GM20431 (cell line): ENCODE data around the gene PDZD2.
"Not testable (repeated sequence)": the region's sequence is repeated elsewhere in the genome, so short reads cannot be mapped to it uniquely, and the experiment has no call there.

Source experiments
- in situ Hi-C: fragments of 300-500 bp; cut with MseI, MboI; formaldehyde crosslinking; loops from one replicate; pipeline ENCODE4 v1.15.0; 2020; ENCODE audit warnings: low sequenced_read_pairs; ENCODE audit not compliant: unreplicated experiment

Gene PDZD2

DNA sequence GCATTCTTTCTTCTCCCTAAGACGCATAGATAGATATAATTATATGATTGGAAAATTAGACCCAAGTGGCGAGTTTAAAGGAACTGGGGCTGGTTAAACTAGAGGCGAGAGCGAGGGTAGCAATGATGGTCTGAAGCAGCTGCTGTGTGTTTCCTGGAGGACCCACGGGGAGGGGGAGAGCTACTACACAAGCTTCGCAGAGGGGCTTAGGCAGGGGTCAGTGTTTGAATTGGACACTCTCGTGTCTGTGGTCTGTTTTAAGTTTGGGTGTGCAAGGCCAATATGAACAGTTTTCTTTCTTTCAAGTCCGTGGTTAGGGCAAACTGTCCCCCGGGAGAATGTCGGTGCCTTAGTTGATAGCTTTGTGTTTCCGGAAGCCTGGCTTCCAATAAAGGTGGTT is 43.1 kb downstream of the PDZD2 start:
- in situ Hi-C loops: no loop called here

DNA sequence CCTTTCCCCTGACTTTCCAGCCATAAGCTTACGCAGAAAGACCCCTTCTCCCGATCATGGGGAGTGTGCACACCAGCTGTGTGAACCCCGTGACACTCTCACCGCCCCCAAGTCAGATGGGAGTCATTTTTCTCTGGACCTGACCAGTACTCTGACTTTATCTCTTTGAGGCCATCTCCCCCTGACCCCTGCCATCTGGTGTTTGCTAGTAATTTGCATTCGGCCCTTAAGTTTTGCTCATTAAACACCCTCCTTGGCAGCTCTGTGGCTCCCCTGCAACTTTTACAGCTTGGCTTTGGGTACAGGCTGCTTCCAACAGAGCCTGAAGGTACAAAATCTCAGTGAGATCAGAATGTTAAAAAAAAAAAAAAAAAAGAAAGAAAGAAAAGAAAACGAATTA is 43.9 kb downstream of the PDZD2 start:
- in situ Hi-C loops: no loop called here

DNA sequence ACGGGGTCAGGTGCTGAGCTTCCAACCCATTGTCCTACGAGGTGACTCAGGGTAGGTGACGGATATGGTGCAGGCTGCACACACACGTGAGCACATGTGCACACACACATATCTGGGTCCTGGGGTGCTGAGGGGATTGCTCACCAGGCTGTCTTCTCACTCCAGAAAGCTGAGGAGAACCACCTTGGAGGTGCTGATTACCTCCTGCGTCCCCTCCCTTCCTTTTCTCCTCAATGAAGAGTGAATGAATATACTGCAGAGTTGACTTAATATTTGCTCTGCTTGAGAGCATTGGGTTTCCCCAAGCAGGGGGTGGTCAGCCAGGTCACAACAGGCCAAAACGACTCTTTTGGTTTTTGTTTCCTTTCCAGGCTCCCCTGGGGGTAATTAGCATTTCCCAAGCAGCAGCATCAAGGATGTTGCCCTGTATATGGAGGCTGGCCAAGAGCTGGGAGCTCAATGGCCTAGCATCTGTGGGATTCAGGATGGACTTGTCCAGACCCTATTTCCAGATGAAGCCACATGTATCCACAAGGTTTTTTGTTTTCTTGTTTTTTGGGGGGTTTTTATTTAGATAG is 49.7 kb downstream of the PDZD2 start:
- in situ Hi-C loops: no loop called here

DNA sequence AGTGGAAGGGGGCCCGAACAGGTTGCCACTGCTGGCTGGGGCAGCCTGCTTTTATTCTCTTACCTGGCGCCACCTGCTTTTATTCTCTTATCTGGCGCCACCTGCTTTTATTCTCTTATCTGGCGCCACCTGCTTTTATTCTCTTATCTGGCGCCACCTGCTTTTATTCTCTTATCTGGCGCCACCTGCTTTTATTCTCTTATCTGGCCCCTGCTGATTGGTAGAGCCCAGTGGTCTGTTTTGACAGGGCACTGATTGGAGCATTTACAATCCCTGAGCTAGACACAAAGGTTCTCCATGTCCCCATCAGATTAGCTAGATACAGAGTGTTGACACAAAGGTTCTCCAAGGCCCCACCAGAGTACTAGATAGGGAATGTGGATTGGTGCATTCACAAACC is 52.5 kb downstream of the PDZD2 start:
- in situ Hi-C loops: not testable (repeated sequence)

DNA sequence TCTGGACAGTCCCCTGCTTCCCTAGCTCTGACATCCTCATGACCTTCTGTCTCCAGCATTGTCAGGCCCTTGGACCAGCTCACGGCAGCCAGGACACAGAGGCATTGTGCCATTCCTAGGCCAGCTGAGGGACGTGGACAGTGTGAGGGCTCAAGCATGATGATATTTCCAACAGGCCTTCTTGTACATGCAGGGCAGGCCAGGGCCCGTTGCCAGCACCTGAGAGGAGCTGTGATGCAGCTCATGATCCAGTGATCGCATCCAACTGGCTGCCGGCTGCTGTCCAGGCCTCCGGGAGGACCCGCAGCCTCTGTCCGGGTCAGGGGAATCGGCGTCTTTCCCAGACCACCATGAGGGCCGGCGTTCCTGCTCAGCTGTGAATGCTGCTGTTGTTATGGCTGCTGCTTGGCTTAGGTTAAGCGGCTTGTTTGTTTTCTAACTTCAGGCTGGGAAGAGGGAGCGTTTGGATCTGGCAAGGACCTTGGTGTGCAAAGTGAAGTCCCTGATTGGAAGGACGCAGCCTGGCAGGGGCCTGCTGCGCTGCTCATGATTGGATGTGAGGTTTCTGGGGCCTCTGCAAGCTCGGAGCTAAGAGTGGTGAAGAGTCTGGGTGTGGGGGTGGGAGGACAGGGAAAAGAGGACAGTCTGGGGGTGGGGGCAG is 53.8 kb downstream of the PDZD2 start:
- in situ Hi-C loops: no loop called here

DNA sequence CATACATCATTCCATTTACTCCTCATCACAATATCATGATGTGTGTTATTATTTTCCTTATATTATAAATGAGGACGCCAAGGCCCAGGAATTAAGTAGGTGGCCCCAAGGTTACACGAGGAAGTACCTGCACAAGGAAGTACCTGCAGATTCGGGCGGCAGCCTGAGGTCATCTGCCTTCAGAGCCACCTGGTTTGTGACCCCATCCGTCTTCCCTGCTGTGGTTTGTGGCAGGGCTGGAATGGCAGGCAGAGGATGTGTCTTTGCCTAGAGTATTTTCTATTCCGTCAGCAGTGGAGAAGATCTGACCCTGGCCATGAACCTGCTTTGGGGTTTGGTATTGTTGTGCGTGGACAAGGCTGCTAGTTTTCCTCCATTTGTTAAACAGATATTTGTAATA is 59.7 kb downstream of the PDZD2 start:
- in situ Hi-C loops: no loop called here

DNA sequence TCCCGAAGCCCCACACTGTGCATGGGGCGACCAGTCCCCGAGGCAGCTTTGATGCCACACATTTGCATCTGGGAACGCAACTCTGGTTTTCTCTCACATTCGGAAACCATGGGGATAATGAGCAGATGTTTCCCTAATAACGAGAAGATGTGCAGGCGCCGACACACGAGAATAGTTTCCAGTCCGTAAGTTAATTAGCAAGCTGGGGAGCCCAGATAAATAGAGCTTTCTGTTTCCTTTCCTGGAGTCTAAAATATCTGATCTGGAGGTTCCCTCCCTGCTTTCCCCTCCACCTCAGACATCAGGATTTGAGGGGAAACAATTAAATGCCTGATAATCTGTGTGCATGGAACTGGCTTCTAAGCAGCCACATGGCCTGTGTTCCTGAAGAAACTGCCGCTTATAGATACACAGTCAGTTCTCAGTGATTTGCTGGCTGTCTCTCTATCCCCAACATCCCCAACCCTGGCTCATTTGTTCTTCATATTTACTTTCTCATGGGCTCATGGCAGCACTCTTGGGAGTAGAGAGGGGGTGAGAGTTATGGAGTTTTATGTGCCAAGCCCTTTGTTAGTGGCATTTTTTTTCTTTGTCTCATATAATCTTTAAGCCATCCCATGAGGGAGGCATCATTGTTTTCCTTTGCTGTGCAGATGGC is 62.8 kb downstream of the PDZD2 start:
- in situ Hi-C loops: no loop called here

DNA sequence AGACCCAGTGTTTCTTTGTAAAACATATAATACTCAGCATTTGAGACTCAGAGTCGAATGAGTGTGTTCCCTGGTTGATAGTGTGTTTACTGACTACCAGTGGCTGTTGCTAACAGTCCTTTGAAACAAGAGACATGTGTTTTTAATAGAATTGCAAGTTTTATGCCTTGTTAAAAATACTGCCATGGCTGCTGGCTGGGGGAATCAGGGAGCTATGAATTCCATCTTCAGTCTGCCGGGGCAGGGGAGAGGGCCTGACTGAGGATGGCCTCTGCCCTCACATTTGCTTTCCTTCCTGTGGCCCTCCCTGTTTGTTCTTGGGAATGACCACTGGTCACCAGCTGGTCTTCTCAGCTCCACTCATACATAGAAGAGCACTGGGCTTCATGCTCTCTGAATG is 63.8 kb downstream of the PDZD2 start:
- in situ Hi-C loops: no loop called here

DNA sequence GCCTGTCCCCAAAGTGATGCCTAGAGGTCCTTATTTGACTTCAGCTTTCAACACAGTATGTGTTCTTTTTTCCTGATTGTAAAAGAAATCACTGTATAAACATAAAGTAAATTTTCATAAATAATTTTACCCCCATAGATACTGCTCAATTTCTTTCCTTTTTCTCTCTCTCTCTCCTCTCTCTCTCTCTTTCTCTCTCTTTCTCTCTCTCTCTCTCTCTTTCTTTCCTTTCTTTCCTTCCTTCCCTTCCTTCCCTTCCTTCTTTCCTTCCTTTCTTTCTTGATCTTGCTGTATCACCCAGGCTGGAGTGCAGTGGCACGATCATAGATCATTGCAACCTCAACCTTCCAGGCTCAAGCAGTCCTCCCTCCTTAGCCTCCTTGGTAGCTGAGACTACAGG is 64.8 kb downstream of the PDZD2 start:
- in situ Hi-C loops: no loop called here

DNA sequence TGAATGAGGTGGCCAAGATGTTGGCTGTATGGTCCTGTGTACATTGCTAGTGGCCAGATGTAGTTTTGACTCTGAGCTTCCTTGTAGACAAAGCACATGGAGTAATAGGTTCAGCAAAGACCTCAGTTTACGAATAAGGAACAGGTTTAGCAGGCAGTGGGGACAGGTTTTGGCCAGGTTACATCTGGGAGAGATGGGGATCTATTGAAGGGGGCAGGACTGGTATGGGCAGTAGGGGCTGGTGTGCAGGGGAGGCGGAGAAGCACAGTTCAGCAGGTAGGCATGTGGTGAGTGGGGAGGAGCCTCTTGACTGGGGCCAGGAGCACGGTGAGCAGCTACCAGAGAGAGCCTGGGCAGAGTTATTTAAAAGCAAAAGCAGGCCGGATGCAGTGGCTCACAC is 67.3 kb downstream of the PDZD2 start:
- in situ Hi-C loops: no loop called here

DNA sequence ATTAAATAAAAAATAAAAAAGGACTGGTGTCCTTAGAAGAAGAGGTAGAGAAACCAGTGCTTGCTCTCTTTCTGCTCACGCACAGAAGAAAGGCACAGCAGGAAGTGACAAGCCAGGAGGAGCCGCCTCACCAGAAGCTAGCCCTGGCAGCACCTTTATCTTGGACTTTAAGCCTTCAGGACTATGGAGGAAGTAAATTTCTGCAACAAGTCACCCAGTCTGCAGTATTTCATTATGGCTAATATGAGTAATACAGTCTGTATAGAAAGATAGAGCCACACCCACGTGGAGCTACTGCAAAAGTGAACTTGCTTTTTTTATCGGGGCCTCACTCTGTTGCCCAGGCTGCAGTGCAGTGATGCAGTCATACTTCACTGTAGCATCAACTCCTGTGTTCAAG is 68.4 kb downstream of the PDZD2 start:
- in situ Hi-C loops: no loop called here

DNA sequence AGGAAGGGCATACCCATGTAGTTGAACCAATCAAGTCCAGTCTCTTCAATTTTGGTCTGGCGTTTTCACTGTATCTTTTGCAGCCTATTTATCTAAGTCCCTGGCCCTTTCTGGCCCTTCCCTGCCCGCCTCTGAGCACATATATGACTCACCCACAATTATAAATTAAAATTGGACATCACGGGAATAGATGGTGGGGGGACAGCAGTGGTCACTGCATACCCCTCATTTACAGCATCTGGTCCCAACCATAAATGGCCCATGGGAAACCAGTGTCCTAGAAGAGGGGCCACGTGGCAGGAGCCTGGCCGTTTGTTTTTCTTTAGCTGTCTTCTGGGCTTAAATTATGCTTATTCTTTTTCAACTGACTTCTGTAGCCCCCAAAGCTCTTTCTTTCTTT is 69.2 kb downstream of the PDZD2 start:
- in situ Hi-C loops: no loop called here

DNA sequence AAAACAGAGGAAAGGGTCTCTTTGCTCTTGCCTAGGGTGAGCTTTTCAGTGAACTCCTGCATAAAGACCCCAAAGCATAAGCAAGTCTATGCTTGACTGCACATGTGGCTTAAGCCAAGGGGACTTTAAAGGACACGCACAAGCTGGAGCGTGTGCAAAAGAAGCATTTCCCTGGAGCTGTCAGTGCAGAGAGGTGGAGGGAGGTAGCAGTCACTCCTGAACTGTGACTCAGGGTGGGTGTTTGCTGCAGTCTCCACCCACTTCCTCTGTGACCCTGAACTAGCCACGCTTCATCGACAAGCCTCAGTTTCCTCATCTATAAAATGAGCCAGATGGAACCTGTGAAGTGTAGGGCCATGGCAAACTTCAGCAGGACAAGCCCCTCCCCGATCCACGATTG is 72.4 kb downstream of the PDZD2 start:
- in situ Hi-C loops: no loop called here

DNA sequence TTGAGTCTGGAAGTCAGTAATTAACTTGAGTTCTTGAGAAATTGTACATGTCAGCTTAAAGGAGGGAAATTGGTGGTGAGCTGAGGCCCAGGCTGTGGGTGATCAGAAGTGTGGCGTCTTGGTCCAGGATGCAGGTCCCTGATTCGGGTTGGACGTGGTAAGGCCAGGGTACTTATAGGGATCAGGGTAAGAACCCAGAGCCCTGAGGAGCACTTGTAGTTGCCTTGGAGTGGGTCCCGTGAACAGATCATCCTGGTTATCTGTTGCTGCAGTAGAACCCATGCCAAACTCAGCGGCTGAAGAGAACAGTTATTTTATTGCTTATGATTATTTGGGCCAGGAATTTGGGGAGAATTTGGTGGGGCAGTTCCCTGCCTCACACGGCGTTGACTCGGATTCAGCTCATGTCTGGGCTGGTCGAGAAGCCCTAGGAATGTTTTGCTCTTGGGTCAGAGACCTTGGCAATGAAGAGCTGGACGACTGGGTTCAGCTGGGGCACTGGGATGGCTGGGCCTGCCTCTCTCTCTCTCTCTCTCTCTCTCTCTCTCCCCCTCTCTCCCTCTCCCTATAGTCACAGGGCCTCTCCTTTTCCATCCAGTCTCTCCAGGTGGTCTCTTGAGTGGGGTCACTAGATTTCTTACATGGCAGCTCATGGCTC is 73.1 kb downstream of the PDZD2 start:
- in situ Hi-C loops: no loop called here

DNA sequence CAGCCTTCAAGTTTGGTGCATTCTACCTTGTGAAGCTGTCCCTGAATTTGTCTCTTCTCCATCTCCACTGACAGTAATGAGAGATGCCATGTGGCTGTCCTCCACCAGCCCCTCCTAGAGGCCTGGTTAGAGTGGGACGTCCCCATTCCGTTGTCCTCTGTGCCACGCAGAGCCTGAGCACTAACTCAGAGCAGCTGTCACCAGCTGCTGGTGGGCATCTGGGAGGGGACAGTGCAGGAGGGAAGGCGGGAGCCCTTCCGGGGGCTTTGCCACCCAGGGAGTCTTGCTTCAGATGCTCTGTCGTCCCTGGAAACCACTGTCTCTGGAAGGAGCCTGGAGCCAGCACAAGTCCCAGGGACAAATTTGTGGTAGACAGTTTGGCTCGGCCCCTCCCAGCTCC is 78.6 kb downstream of the PDZD2 start:
- in situ Hi-C loops: no loop called here

DNA sequence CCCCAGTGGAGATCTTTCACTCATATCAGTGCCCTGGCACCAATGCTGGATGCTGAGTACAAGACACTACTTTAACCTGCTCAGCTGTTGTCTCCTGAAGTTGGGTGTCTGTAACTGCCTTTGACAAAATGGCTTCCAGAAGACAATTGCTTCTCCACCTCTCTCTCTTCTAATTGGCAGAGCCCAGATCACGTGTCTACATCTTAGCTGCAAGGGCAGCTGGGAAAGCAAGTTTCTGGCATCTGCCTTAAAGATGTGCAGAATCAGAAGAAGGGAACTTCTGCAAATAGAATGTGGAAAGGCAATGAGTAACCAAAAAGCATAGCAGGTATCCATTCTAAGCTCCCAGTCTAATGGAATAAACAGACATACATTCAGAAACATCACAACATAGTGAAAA is 81.1 kb downstream of the PDZD2 start:
- in situ Hi-C loops: no loop called here

DNA sequence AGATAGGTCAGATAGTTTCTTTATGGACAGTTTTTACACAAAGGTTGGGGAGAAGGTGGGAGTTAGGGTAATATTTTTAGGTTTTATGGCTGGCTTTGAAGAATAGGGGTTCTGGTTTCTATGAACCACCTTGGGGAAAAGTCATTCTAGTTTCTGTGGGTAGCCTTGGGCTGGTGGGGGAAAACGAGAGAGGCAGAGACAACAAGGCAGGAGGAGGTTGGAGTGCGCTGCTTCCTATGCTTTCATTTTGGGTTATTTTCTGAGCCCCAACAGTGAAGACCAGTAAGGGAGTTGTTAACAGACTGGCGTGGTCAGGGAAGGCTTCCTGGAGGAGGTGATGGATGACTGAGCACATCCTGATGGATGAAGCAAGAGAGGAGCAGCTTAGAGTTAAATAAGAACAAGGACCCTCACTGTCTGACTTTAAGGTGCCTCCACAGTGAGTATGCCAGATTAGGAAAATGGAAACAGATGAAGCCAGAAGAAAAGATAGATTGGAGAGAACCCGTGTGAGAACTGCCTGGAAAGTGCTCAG is 81.9 kb downstream of the PDZD2 start:
- in situ Hi-C loops: no loop called here

DNA sequence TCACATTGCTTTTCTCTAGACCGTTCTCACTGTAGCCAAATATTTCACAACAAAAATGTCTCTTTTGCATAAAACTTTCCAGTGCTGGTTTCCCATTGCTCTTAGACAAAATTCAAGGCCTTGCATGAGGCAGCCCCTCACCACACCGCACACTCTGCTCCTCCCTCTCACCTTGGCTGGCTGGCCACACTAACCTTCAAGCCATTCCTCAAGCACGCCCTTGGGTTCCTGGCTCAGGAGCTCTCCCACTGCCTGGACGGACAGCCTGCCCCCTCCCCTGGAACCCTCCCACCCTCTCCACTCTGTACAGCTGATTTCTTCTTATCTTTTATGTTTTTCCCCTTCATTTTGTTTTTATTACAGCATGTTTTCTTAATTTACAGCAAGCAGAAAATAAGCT is 83.2 kb downstream of the PDZD2 start:
- in situ Hi-C loops: no loop called here

DNA sequence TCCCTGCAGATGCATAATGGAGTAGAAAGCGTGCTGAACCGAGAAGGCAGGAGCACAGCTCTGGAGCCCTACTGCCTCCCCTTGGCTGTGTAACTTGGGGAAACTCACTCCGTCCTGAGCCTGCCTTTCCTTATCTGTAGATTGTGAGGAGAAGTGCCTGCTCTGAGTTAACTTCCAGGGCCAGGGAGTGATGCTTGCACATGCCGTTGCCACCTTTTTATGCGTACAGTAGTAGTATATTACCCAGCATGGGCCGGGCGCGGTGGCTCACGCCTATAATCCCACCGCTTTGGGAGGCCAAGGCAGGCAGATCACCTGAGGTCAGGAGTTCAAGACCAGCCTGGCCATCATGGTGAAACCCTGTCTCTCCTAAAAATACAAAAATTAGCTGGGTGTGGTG is 87.1 kb downstream of the PDZD2 start:
- in situ Hi-C loops: no loop called here

DNA sequence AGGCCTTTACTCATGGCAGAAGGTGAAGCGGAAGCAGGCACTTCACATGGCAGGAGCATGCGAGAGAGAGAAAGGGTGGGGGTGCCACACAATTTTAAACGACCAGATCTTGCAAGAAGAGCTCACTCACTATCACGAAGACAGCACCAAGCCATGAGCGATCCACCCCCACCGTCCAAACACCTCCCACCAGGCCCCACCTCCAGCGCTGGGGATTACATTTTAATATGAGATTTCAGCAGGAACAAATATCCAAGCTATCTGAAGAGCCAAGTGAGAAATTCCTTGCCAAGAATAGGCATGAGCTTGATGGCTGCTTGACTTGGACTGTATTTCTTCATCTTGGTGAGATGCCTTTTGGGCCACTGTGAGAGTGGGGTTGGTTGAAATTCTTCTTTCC is 88.0 kb downstream of the PDZD2 start:
- in situ Hi-C loops: no loop called here

DNA sequence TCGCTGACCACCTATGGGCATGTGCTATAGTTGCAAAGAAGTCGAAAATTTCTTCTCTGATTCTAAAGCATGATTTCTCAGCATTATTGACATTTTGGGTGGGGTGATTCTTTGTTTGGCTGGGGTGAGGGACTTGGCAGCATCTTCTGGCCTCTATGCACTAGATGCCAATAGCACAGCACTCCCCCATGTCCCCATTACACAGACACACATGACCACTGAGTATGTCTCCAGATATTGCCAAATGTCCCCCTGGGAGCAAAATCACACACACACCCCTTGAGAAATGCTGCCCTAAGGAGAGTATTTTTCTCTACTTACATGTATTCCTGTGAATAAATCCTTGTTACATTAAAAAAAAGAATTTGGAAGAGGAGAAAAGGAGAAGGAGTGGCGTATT is 89.1 kb downstream of the PDZD2 start:
- in situ Hi-C loops: no loop called here
